K562 (cell line): Measurements from ENCODE around the gene RSPH6A. TPM values are rescaled to one million over a fixed set of nuclear protein-coding genes. Genes with fewer than 3 reads are reported as not detected.

Experiments used
- CREB1 ChIP-seq, 2 experiments: sonication (generic) in 1 of 2; formaldehyde crosslinking in 1 of 2; IDR thresholded peaks; 2 replicates each; pipeline versions ENCODE4 v1.6.1 to v1.8.0; 2012 to 2022; ENCODE audit warnings: inconsistent platforms in 1 of 2, mild to moderate bottlenecking in 1 of 2, missing genetic modification reagents in 1 of 2, moderate library complexity in 1 of 2
- CTCF ChIP-seq, 3 experiments: IDR thresholded peaks in 2 of 3; conservative IDR thresholded peaks in 1 of 3; 2 replicates each; pipeline ENCODE4 v1.5.1; 2011 to 2012; ENCODE audit warnings: low read length in 3 of 3, mild to moderate bottlenecking in 3 of 3, control low read depth in 2 of 3, improper control_type of control experiment in 1 of 3, inconsistent platforms in 1 of 3, low read depth in 1 of 3, mixed read lengths in 1 of 3, moderate library complexity in 1 of 3; ENCODE audit not compliant: insufficient read depth in 2 of 3
- ELF2 ChIP-seq: fragments of 250-450 bp; sonication (Bioruptor Pico); IDR thresholded peaks from 2 replicates; pipeline ENCODE4 v1.5.0; 2021; ENCODE audit warnings: mild to moderate bottlenecking
- GTF2F1 ChIP-seq: IDR thresholded peaks from 2 replicates; pipeline ENCODE4 v1.6.1; 2011; ENCODE audit warnings: low read depth, low read length, improper control_type of control experiment
- HOMEZ ChIP-seq: fragments of 250-450 bp; sonication (Bioruptor Pico); IDR thresholded peaks from 2 replicates; pipeline ENCODE4 v1.4.0; 2020; ENCODE audit warnings: mild to moderate bottlenecking, moderate library complexity
- NCOR1 ChIP-seq: fragments of 450-650 bp; IDR thresholded peaks from 2 replicates; pipeline ENCODE4 v1.6.1; 2016; ENCODE audit warnings: mild to moderate bottlenecking, moderate library complexity
- NR2C1 ChIP-seq, 2 experiments: fragments of 450-650 bp; IDR thresholded peaks; 2 replicates each; pipeline ENCODE4 v1.6.1; 2017; ENCODE audit warnings: mild to moderate bottlenecking in 2 of 2, antibody characterized with exemption in 1 of 2, inconsistent platforms in 1 of 2, missing compliant biosample characterization in 1 of 2, missing genetic modification characterization in 1 of 2
- NR3C1 ChIP-seq: sonication (generic); formaldehyde crosslinking; IDR thresholded peaks from 2 replicates; pipeline ENCODE4 v1.8.1; 2022; ENCODE audit warnings: missing genetic modification reagents
- POLR2G ChIP-seq: fragments of 200-400 bp; formaldehyde crosslinking; IDR thresholded peaks from 2 replicates; pipeline ENCODE4 v1.6.1; 2017; ENCODE audit warnings: low read depth, mild to moderate bottlenecking, antibody characterized with exemption, low read length, moderate library complexity
- PTBP1 ChIP-seq: fragments of 200-400 bp; formaldehyde crosslinking; IDR thresholded peaks from 2 replicates; pipeline ENCODE4 v1.6.1; 2017; ENCODE audit warnings: low read depth, low read length
- RBFOX2 ChIP-seq: fragments of 200-400 bp; formaldehyde crosslinking; IDR thresholded peaks from 2 replicates; pipeline ENCODE4 v1.6.1; 2017; ENCODE audit warnings: low read depth, mild to moderate bottlenecking, low read length, moderate library complexity
- SP2 ChIP-seq: IDR thresholded peaks from 2 replicates; pipeline ENCODE4 v1.6.1; 2011; ENCODE audit warnings: mild to moderate bottlenecking, low read depth, low read length, moderate library complexity; ENCODE audit not compliant: poor library complexity, severe bottlenecking; ENCODE audit errors: extremely low read depth
- STAT5B ChIP-seq: fragments of 250-450 bp; sonication (Bioruptor Pico); IDR thresholded peaks from 2 replicates; pipeline ENCODE4 v1.8.0; 2021; ENCODE audit warnings: mild to moderate bottlenecking, inconsistent platforms
- TSC22D4 ChIP-seq: fragments of 450-650 bp; IDR thresholded peaks from 2 replicates; pipeline ENCODE4 v1.6.1; 2016; ENCODE audit warnings: missing genetic modification characterization, missing biosample characterization, control low read depth
- ZBTB8A ChIP-seq: fragments of 450-650 bp; IDR thresholded peaks from 2 replicates; pipeline ENCODE4 v1.6.1; 2018; ENCODE audit warnings: mild to moderate bottlenecking, moderate library complexity; ENCODE audit not compliant: partially characterized antibody
- ZHX1 ChIP-seq: fragments of 150-350 bp; conservative IDR thresholded peaks from 2 replicates; pipeline ENCODE4 v1.6.1; 2014; ENCODE audit warnings: low read length
- ZKSCAN3 ChIP-seq: fragments of 250-450 bp; sonication (Bioruptor Pico); IDR thresholded peaks from 2 replicates; pipeline ENCODE4 v1.4.0; 2020
- ZNF121 ChIP-seq: sonication (generic); formaldehyde crosslinking; conservative IDR thresholded peaks from 2 replicates; pipeline ENCODE4 v1.8.0; 2022; ENCODE audit warnings: missing genetic modification reagents
- ZNF277 ChIP-seq: fragments of 250-450 bp; sonication (Bioruptor Pico); IDR thresholded peaks from 2 replicates; pipeline ENCODE4 v1.8.0; 2022; ENCODE audit warnings: inconsistent platforms, mild to moderate bottlenecking, moderate library complexity, borderline replicate concordance
- polyA plus RNA-seq, 8 experiments: library from polyadenylated mRNA; depleted of rRNA in 4 of 8; stranded (reverse) in 5 of 8; unstranded in 3 of 8; fragments of >200 nt; fragmentation: Nextera tagmentation in 2 of 8; fragmentation: Illumina TruSeq in 1 of 8; extraction: Ambion mirVana in 2 of 8; extraction: Trizol in 1 of 8; gene quantifications; 2 replicates each; pipeline versions ENCODE4 v1.2.1 to v1.2.3, GENCODE V29; 2011 to 2014; ENCODE audit warnings: inconsistent platforms in 1 of 8, missing spikeins in 1 of 8
- total RNA-seq, 7 experiments: library from RNA; depleted of rRNA in 6 of 7; stranded (reverse); fragments of >200 nt in 6 of 7; fragmentation: Illumina TruSeq in 2 of 7; extraction: Trizol in 2 of 7; gene quantifications; 2 replicates each; pipeline versions ENCODE4 v1.2.1 to v1.2.3, GENCODE V29; 2011 to 2021; ENCODE audit warnings: low replicate concordance in 1 of 7

The RSPH6A gene
- total and polyA plus RNA-seq, 9 of the 15 experiments (the other 6 are each of a cell fraction or from before 2014, with no cell fraction given) = 0.03 to 0.15 (median 0.07) TPM; not detected in 5

- TF ChIP-seq CTCF (IDR thresholded peaks at IDR 0.05 in 2 of 3, conservative IDR thresholded peaks at IDR 0.05 in 1 of 3; ENCODE audit: insufficient read depth in 2 of 3, low read depth in 1 of 3, low read length in 3 of 3) (no peak), POLR2G (peak; percentile 59), STAT5B (CRISPR knock-in tag) (no peak), NR3C1 (CRISPR knock-in tag) (no peak), ELF2 (no peak), ZKSCAN3 (no peak), NCOR1 (no peak), HOMEZ (no peak), ZNF277 (CRISPR knock-in tag) (no peak), ZHX1 (no peak), GTF2F1 (no peak), ZNF121 (no peak), ZBTB8A (no peak), NR2C1 (IDR thresholded peaks at IDR 0.05) (no peak), NR2C1 (tag; IDR thresholded peaks at IDR 0.05) (no peak), SP2 (no peak), CREB1 (IDR thresholded peaks at IDR 0.05) (no peak), CREB1 (CRISPR knock-in tag; IDR thresholded peaks at IDR 0.05) (no peak), TSC22D4 (tag) (no peak), PTBP1 (0 out of 2 replicates have a peak, but pooled peaks have one; percentile 1), RBFOX2 (peak; percentile 56)
These were observed 33.6 kb downstream of the RSPH6A start (continued) for GRCh38 chr19:45781214-45782161.
